Prostate gland (tissue), 2 donors: Measurements from ENCODE around the gene CTPS1. TPM values are rescaled to one million over a fixed set of nuclear protein-coding genes. Genes with fewer than 3 reads are reported as not detected.
A peak's percentile ranks its signal among the peaks of the same experiment; 100 is the strongest.

Experiments
- DNase-seq: peaks from one replicate; pipeline ENCODE4 v3.0.0-alpha.2; 2019; ENCODE audit warnings: low spot score
- H3K27ac ChIP-seq, 2 donors: fragments of 200-600 bp; sonication (generic); 2 replicates each; pipeline ENCODE4 v1.5.1; 2017 to 2019
- H3K27me3 ChIP-seq: fragments of 200-600 bp; sonication (generic); replicated peaks from 2 replicates; pipeline ENCODE4 v1.5.1; 2019; ENCODE audit not compliant: insufficient read depth
- H3K36me3 ChIP-seq, 2 donors: fragments of 200-600 bp; sonication (generic); 1 replicate in 1 of 2; 2 replicates in 1 of 2; pipeline versions ENCODE4 v1.5.1 to v1.8.1; 2017 to 2019
- H3K4me1 ChIP-seq: fragments of 200-600 bp; sonication (generic); replicated peaks from 2 replicates; pipeline ENCODE4 v1.5.1; 2019
- H3K4me3 ChIP-seq, 2 donors: fragments of 200-600 bp; sonication (generic); 2 replicates each; pipeline ENCODE4 v1.5.1; 2017 to 2019
- H3K9me3 ChIP-seq: fragments of 200-600 bp; sonication (generic); 2 replicates; pipeline ENCODE4 v1.5.1; 2017
- POLR2A ChIP-seq: fragments of 450-650 bp; IDR thresholded peaks from one replicate; pipeline ENCODE4 v1.6.1; 2016; ENCODE audit warnings: antibody characterized with exemption, mild to moderate bottlenecking
- POLR2AphosphoS5 ChIP-seq: sonication (generic); formaldehyde crosslinking; IDR thresholded peaks from one replicate; pipeline ENCODE4 v1.6.1; 2017; ENCODE audit warnings: antibody characterized with exemption
- WGBS: methylation state at CpG from one replicate; pipeline ENCODE4 v1.1.5; 2018; 5-methylcytosine and 5-hydroxymethylcytosine counted together
- intact Hi-C: fragments of 100-400 bp; cut with DNase I; formaldehyde crosslinking; loops from one replicate; pipeline ENCODE4 v1.14.2; 2022
- total RNA-seq, 2 donors: library from RNA; depleted of rRNA; stranded (reverse); fragments of >200 nt; gene quantifications; one replicate each; pipeline ENCODE4 v1.1.0, GENCODE V29; 2016
- TF ChIP-seq, protein P1 (sequence below), 4 experiments: fragments of 200-600 bp in 2 of 4; fragments of 450-650 bp in 2 of 4; sonication (generic) in 2 of 4; IDR thresholded peaks; 1 replicate in 3 of 4; 2 replicates in 1 of 4; pipeline ENCODE4 v1.5.1; 2016 to 2019; ENCODE audit warnings: antibody characterized with exemption in 4 of 4, mild to moderate bottlenecking in 2 of 4, moderate library complexity in 2 of 4

Gene CTPS1
- total RNA-seq, 2 donors from 2014 or later = 8.9 to 56.5 TPM

DNA sequence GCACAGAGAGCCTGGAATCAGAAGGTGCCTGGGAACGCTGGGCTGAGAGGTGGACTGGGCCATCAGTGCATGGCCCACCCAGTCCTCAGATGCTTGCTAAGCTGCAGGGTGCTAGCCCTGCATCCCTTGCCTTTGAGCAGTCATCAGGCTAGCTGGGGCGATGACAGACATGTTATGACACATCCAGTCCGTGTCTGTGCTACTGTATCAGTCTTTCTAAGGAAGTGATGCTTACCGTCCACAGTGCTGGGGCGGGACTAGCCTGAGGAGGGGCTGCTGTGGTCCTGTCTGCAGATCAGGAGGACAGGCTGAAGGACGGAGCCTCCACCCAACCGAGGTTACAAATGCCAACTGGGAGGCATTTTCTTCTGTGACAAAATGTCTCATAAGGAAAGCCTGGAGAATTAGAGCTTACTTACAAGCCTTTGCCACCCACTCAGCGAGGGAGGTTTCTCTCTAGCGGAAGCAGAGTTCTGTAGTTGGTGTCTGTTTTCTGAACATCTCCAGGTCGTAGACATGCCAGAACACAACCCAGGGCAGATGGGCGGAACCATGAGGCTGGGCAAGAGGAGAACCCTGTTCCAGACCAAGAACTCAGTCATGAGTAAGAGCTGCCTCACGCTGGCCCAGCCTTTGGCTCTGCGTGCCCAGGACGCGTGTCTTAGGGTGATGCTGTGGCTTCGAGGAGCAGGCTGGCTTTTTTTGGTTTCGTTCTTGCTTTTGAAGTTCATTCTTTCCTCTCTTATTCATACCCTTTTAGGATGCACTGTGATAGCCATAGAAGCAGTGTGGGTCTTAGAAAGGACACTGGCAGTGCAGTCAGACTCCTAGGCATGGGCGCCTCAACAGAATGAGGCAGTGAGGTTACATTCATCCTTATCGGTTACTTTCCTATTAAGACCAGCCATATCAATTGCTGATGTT lies 27.7 kb downstream of the CTPS1 start:
- no peaks in the 10 kb centered on the region for H3K36me3 ChIP-seq
- no peaks in the 10 kb centered on the region for H3K9me3 ChIP-seq
- H3K27me3 ChIP-seq = no peaks in the 10 kb centered on the region
- no peak overlapping the region for H3K4me3 ChIP-seq
- H3K4me1 ChIP-seq = peaks cover 4% of the 10 kb centered on the region
- DNase-seq = no peak
- no peak overlapping the region for H3K27ac ChIP-seq
- TF ChIP-seq POLR2A = no peak
- TF ChIP-seq POLR2AphosphoS5 = no peak
- TF ChIP-seq, protein P1, sequence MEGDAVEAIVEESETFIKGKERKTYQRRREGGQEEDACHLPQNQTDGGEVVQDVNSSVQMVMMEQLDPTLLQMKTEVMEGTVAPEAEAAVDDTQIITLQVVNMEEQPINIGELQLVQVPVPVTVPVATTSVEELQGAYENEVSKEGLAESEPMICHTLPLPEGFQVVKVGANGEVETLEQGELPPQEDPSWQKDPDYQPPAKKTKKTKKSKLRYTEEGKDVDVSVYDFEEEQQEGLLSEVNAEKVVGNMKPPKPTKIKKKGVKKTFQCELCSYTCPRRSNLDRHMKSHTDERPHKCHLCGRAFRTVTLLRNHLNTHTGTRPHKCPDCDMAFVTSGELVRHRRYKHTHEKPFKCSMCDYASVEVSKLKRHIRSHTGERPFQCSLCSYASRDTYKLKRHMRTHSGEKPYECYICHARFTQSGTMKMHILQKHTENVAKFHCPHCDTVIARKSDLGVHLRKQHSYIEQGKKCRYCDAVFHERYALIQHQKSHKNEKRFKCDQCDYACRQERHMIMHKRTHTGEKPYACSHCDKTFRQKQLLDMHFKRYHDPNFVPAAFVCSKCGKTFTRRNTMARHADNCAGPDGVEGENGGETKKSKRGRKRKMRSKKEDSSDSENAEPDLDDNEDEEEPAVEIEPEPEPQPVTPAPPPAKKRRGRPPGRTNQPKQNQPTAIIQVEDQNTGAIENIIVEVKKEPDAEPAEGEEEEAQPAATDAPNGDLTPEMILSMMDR (IDR thresholded peaks at IDR 0.05) = no peak
- 83% methylated on average over 19 of the region's 19 CpGs for WGBS
- intact Hi-C loops = no loop called here

GRCh38 chr1:41009466-41009865 lies 30.0 kb downstream of the CTPS1 start:
- no peaks in the 10 kb centered on the region for H3K27me3 ChIP-seq
- H3K4me3 ChIP-seq = no peak overlapping the region
- no peaks in the 10 kb centered on the region for H3K9me3 ChIP-seq
- H3K36me3 ChIP-seq = no peaks in the 10 kb centered on the region
- TF ChIP-seq POLR2A (no peak), POLR2AphosphoS5 (no peak)
- TF ChIP-seq, protein P1 (IDR thresholded peaks at IDR 0.05) = no peak
- H3K27ac ChIP-seq = no peak overlapping the region
- WGBS = 95% methylated on average over 8 of the region's 8 CpGs
- no peaks in the 10 kb centered on the region for H3K4me1 ChIP-seq
- DNase-seq = no peak
- intact Hi-C loops = no loop called here

DNA sequence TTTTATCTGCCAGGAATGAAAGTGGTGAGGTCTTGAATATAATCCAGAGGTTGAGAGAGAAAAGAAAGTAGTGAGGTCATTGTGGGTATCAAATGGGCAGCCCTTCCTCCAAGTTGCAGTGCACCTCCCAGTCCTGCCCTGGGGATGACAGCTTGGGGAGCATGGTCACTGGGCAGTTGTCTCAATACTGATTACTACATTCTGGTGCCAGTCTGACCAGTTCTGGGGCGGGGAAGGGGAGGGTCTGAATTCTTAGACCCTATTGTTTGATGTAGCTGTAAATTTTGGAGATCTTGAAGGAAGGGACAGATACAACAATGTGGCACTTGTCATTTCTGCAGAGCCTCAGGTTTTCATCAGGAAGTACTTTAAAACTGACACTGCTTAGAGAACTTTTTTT lies 30.8 kb downstream of the CTPS1 start:
- no peak for DNase-seq
- no peak overlapping the region for H3K4me3 ChIP-seq
- no peak for TF ChIP-seq POLR2AphosphoS5
- TF ChIP-seq, protein P1 (IDR thresholded peaks at IDR 0.05) = no peak
- no peak for TF ChIP-seq POLR2A
- intact Hi-C loops = no loop called here
- H3K4me1 ChIP-seq = no peaks in the 10 kb centered on the region
- no peak overlapping the region for H3K27ac ChIP-seq
- 52% methylated on average over 1 of the region's 1 CpG for WGBS
- no peaks in the 10 kb centered on the region for H3K9me3 ChIP-seq
- H3K27me3 ChIP-seq = no peaks in the 10 kb centered on the region
- no peaks in the 10 kb centered on the region for H3K36me3 ChIP-seq

DNA sequence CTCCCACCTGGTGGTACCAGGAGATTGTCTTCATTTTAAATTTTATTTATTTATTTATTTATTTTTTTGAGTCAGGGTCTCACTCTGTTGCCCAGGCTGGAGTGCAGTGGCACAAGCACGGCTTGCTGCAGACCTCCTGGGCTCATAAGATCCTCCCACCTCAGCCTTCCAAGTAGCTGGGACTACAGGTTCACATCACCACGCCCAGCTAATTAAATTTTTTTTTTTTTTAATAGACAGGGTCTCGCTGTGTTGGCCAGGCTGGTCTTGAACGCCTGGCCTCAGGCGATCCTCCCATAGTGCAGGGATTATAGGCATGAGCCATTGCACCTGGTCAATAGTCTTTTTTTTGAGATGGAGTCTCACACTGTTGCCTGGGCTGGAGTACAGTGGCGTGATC lies 33.5 kb downstream of the CTPS1 start:
- Histone ChIP-seq H3K27ac (no peak overlapping the region), H3K36me3 (no peaks in the 10 kb centered on the region), H3K9me3 (no peaks in the 10 kb centered on the region), H3K4me1 (no peaks in the 10 kb centered on the region), H3K27me3 (no peaks in the 10 kb centered on the region), H3K4me3 (no peak overlapping the region)
- DNase-seq = no peak
- intact Hi-C loops = no loop called here
- TF ChIP-seq POLR2A (no peak), POLR2AphosphoS5 (no peak)
- TF ChIP-seq, protein P1 (IDR thresholded peaks at IDR 0.05) = no peak
- 90% methylated on average over 6 of the region's 6 CpGs for WGBS

- no peak overlapping the region for H3K27ac ChIP-seq
- 76% methylated on average over 7 of the region's 7 CpGs for WGBS
- no peaks in the 10 kb centered on the region for H3K36me3 ChIP-seq
- no peaks in the 10 kb centered on the region for H3K27me3 ChIP-seq
- intact Hi-C loops = no loop called here
- no peaks in the 10 kb centered on the region for H3K4me1 ChIP-seq
- no peak overlapping the region for H3K4me3 ChIP-seq
- DNase-seq = no peak
- TF ChIP-seq POLR2A = no peak
- peak; percentile 5 for TF ChIP-seq POLR2AphosphoS5
- H3K9me3 ChIP-seq = no peaks in the 10 kb centered on the region
Measured at GRCh38 chr1:41013796-41014195, 34.3 kb downstream of the CTPS1 start.
